Measurements from ENCODE around the gene CAMSAP3.
"Not testable (repeated sequence)": the region's sequence is repeated elsewhere in the genome, so short reads cannot be mapped to it uniquely, and the experiment has no call there.

The CAMSAP3 gene

DNA sequence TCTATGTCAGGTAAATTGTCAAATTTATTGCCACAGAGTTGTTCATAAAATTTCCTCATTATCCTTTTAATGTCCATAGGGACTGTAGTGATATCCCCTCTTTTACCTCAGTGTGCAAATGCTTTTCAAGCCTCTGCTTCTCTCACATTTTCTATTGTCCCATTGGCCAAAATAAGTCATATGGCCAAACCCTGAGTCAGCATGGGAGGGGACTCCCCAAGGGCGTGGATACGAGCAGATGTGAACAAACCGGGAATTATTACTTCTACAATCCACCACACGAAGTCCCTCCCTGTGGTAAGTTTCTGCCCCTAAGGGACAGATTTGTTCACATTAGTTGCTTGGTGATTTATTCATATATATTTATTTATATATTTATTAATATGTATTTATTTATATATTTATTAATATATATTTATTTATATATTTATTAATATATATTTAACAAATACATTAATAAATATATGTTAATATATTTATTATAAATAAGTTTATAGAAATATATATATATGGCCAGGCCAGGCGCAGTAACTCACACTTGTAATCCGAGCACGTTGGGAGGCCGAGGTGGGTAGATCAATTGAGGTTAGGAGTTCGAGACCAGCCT is 20.1 kb upstream of the CAMSAP3 start:
- DNase-seq: no peak

DNA sequence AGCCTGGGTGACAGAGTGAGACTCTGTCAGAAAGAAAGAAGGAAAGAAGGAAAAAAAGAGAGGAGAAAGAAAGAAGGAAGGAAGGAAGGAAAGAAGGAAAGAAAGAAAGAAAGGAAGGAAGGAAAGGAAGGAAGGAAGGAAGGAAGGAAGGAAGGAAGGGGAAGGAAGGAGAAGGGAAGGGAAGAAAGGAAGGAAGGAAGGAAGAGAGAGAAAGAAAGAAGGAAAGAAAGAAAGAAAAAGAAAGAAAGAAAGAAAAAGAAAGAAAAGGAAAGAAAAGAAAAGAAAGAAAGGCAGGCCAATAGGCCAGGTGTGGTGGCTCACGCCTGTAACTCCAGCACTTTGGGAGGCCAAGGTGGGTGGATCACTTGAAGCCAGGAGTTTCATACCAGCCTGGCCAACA is 18.2 kb upstream of the CAMSAP3 start:
- DNase-seq: not testable (repeated sequence)

DNA sequence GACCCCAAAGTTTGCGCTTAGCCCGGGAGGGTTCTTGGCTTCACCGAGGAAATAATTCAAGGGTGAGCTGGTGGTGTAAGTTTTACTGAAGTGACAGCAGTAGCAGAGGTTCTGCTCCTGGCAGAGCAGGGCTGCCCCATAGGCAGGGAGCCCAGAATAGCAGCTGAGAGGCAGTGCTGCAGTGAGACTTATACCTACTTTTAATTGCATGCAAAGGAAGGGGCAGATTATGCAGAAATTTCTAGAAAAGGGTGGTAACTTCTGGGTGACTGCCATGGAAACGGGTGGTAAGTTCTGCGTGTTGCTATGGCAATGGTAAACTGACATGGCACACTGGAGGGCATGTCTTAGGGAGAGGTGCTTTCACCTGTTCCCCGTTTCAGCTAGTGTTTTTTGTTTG is 17.5 kb upstream of the CAMSAP3 start:
- no peak for DNase-seq

GRCh38 chr19:7579182-7579581 is 16.5 kb upstream of the CAMSAP3 start:
- DNase-seq: no peak

DNA sequence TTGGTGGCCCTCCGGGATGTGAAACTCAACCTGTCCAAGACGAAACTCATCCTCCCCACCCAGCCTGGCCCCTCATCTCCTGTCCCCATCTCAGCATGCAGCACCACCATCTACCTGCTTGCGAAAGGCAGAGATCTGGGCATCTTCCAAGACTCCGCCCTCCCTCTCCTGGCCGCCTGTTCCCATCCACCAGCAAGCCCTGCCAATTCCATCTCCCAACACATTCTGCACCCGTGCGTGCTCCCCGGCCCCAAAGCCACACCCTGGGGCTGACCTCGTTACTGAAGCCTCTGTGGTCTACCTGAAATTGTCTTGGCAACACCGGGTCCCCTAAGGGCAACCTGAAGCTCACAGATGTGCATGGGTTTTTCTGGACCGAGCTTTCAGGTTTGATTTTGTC is 13.2 kb upstream of the CAMSAP3 start:
- DNase-seq: no peak

- no peak for DNase-seq
Observed at GRCh38 chr19:7589822-7590221, 5.8 kb upstream of the CAMSAP3 start.

DNA sequence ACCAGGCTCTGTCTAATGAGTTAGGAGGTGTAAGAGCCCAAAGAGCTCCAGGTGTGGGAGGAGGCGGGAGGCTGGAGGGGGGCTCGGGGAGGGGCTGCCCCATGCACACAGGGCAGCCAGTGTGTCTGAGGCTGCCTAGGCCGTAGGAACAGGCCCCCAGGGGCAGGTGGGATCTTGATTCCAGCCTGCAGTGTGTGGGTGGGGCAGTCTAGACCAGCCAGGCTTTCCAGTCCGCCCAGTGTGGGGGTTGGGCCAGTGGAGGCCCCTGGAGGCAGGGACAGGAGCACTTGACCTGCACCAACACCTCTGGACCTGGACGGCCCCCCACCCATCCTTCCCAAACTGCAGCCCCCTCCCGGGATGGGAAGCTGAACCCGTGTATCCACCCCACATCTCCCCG is 5.4 kb upstream of the CAMSAP3 start:
- no peak for DNase-seq

DNA sequence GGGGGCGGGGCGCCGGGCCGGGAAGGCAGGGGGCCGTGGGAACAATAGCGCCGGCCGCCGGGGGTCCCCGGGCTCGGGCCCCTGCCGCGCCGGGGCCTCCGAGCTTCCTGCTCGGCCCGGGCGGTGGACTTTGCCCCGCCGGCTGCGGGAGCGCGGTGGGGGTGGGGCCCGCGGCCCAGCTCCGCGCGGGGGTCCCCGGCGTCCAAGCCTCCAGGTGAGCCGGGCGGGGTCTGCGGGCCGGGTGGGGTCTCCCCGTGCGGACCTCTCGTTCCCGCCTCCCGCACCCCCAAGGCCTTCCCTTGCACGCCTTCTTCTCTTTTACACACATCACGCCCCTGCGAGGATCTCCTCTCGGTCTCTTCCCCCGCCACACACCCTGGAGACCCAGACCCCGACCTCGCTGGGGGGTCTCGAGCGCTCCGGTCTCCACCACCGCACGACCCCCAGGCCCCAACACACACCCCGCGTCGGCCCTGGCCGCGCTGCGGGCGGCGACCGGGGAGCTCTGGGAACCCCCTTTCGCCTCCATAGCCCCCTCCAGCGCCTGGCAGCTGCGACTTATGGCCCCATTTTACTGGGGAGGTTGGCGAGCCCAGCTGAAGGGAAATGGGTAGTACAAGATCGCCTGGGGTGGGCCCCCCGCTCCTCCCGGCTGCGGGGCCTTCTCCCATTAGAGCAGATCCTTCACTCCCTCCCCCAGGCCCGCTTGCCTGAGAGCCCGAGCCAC is 711 bp downstream of the CAMSAP3 start:
- no peak for DNase-seq

- no peak for DNase-seq
Observed at GRCh38 chr19:7597689-7598088, 2.0 kb downstream of the CAMSAP3 start.

- DNase-seq: no peak
Observed at GRCh38 chr19:7598180-7598579, 2.5 kb downstream of the CAMSAP3 start.

GRCh38 chr19:7600721-7601120 is 5.1 kb downstream of the CAMSAP3 start:
- DNase-seq: no peak

DNA sequence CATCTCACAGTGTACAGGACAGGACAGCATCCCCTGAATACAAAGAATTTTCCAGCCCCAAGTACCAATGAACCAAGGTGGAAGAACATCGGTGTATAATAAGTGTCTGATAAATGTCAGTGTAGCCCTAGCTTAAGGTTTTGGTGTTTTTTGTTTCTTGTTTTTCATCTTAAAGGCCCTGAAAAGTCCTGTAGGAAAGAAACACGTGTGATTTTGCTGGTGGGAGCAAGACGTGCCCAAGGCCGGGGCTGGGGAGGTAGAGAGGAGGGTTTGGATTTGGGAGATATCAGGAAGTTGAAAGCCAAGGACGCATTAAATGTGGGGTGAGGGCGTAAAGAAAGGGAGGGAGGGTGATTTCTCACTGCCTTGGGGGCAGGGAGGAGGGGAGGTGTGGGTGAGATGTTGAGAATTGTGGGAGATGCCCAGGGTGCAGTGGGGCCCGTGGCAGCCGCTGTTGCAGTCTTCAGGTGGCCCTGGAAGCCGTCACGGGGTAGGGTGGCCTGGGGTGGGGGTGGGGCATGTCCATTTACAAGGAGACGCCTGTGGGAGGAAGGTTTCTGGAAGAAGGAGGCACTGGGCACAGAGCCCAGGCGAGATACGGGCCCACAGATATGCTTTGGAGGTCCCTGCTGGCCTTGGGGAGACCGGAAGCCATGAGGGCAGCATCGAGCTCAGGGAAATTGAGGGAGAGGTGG is 6.7 kb downstream of the CAMSAP3 start:
- DNase-seq: no peak

DNA sequence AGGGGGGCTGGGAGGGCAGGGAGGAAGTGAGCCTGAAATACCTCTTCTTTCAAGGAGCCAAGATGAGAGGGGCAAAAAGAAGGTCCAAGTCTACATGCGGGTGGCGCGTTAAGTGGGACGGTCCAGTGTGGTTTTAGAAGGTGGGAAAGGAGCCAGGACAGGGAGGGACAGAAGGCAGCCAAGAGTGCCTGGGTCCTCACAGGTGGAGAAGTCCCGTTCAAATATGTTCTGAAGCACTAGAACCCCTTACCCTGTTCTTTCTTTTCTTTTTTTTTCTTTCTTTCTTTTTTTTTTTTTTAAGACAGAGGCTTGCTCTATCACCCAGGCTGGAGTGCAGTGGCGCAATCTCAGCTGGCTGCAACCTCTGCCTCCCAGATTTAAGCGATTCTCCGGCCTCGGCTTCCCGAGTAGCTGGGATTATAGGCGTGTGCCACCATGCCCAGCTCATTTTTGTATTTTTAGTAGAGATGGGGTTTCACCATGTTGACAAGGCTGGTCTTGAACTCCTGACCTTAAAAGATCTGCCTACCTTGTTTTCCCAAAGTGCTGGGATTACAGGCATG is 7.4 kb downstream of the CAMSAP3 start:
- no peak for DNase-seq

- DNase-seq: no peak
Observed at GRCh38 chr19:7603919-7604318, 8.3 kb downstream of the CAMSAP3 start.

GRCh38 chr19:7605490-7606222 is 10.0 kb downstream of the CAMSAP3 start:
- no peak for DNase-seq

- DNase-seq: no peak
Observed at GRCh38 chr19:7606289-7606688, 10.6 kb downstream of the CAMSAP3 start.

DNA sequence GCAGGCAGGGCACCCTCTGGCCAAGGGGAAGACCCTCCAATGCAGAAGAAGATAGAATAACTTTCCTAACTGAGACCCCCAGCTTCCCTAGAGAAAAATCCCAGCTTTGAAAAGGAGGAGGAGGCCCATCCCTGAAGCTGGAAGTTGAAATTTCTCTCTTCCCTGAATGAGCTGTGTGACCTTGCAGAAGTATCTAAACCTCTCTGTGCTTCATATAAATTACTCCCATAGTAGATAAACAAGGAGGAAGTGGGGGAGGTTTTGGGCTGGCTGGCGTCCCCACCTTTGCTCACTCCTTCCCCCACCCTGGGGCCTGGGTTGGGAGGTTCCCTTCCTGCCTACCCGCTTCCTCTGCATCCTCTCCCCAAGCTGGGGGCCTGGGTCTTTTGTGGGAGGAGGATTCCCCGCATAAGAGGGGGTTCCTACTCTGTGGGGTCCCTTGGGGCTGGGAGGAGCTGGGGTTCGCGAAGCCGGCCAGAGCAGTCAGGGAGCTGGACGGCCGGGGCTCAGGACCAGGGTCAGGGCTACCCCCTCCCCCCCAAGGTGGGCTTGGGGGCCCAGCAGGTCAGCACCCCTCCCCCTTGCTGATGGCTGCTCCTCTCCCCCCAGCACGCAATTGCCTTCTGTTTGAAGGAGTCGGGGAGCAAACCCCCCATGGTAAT is 11.7 kb downstream of the CAMSAP3 start:
- no peak for DNase-seq

DNA sequence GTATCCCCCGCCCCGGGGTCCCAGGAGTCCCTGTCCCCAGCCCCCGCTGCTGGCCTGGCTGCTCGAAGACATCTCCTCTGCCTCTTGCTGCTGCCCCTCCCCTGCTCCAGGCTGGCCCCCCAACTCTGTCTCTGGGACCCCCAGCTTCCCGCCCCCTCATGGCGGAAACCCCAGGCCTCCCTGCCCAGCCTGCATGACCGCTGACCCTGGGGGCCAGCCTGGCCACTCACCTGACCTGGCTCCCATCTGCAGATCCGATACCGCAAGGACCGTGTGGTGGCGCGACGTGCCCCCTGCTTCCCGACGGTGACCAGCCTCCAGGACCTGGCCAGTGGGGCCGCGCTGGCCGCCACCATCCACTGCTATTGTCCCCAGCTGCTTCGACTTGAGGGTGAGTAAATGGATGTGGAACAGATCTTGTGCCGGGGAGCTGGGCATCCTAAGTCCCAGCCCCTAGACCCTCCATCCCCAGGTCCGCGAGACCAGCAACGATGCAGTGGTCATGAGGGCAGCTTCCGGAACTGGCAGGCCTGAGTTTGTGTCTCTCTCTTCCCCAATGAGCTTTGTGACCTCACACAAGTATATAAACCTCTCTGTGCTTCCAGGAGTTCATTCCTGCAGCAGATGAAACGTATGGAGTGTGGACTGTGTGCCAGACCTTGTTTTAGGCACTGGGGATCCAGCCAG is 12.4 kb downstream of the CAMSAP3 start:
- no peak for DNase-seq

DNA sequence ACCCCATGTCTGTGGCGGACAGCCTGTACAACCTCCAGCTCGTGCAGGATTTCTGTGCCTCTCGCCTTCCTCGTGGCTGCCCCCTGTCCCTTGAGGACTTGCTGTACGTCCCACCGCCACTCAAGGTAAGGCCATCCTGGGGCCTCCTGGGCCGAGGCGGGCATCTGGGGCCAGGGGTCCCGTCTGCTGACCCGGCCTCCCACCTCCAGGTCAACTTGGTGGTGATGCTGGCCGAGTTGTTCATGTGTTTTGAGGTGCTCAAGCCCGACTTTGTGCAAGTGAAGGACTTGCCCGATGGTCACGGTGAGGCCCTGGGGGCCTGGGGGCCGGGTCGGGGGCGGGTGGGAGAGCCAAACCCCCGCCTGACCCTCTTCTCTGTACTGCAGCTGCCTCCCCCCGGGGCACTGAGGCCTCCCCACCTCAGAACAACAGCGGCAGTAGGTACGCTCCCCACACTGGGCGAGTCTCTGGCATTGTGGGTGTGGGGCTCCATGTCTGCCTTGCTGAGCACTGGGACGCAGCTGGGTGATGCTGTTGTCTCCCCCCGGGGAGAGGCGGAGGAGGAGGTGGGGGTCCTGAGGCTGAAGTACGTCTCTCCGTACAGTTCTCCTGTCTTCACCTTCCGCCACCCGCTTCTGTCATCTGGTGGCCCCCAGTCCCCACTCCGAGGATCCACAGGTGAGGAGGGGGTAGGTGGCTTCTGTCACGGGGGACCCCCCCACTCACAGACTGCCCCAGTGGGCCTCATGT is 15.0 kb downstream of the CAMSAP3 start:
- no peak for DNase-seq

DNA sequence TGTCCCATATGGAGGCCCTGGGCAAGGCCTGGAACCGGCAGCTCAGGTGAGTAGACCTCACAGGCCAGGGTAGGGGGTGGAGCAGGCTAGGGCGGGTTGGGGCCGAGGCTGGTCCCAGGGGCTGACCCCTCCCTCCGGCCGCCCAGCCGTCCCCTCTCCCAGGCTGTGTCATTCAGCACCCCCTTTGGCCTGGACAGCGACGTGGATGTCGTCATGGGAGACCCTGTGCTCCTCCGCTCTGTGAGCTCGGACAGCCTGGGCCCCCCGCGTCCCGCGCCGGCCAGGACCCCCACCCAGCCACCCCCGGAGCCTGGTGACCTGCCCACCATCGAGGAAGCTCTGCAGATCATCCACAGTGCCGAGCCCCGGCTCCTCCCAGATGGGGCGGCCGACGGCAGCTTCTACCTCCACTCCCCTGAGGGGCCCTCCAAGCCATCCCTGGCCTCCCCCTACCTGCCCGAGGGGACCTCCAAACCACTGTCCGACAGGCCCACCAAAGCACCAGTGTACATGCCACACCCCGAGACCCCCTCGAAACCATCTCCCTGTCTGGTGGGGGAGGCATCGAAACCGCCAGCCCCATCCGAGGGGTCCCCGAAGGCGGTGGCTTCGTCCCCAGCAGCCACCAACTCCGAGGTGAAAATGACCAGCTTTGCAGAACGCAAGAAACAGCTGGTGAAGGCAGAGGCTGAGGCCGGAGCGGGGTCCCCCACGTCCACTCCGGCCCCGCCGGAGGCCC is 16.0 kb downstream of the CAMSAP3 start:
- DNase-seq: no peak
